Epidermal melanocyte (primary cell): ENCODE measurements around the gene GRB7.
"Not testable (repeated sequence)": the region's sequence is repeated elsewhere in the genome, so short reads cannot be mapped to it uniquely, and the experiment has no call there.

Source experiments
- DNase-seq: peaks from one replicate; pipeline ENCODE4 v3.0.0; 2011; ENCODE audit warnings: low spot score; ENCODE audit not compliant: insufficient read length

Gene GRB7

GRCh38 chr17:39737760-39738567, at the start of gene GRB7:
Gene GRB7 (plus strand): TSS chr17:39737938. CDS start chr17:39742302, 4,364 bp downstream.
- DNase-seq: no peak

GRCh38 chr17:39688475-39688835, 49.3 kb upstream of the GRB7 start:
- DNase-seq: no peak

DNA sequence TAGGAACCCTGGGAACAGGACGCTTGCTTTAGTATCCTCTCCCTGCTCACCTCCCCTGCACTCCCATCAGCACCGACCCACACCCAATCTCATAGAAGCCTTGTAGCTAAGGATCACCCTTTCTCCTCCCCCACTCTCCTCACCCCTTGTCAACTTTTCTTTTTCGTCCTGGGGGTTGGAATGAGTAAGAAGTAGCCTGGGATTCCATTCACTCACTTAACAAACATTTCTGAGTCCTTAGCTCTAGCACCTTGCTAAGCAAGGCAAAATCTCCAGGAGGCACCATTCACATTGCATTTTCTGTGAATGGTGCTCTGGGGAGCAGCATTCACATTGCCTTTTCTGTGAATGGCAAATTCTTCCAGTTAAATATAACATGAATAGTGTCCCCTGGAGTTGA, 48.8 kb upstream of the GRB7 start:
- no peak for DNase-seq

DNA sequence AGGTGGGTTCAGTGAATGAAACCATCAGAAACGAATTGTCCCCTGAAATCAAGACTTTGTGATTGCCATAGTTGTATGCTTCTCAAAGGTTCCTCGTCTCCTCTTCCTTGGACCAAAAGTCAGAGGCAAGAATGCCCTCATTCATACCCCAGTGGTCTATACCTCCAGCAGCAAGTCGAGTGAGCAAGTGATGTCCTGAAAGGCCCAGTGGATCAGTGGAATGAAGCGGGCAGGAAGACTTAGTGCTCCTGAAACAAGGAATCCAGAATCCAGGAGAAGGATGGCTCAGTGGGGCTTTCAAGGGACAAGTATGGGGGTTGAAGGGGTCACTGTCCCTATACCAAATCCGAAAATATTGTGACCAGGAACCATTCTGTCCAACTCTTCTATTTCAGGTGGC, 43.1 kb upstream of the GRB7 start:
- no peak for DNase-seq

DNA sequence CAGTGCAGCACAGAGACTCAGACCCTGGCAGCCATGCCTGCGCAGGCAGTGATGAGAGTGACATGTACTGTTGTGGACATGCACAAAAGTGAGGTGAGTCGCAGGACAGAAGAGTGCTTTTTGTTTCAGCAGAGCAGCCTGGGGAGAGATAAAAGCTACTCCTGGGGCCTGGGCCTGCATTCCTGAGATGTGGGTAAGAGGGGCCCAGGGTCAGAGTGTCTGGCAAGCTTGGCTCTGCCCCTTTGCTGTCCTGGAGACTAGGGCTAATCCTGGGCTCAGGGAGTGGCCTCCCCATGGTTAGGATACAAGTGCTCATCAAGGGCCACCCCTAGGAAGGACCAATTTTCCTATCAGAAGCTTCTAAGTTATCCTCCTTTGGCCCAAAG, 42.7 kb upstream of the GRB7 start:
- DNase-seq: no peak

- no peak for DNase-seq
Measured at GRCh38 chr17:39696731-39697130, 41.0 kb upstream of the GRB7 start.

DNA sequence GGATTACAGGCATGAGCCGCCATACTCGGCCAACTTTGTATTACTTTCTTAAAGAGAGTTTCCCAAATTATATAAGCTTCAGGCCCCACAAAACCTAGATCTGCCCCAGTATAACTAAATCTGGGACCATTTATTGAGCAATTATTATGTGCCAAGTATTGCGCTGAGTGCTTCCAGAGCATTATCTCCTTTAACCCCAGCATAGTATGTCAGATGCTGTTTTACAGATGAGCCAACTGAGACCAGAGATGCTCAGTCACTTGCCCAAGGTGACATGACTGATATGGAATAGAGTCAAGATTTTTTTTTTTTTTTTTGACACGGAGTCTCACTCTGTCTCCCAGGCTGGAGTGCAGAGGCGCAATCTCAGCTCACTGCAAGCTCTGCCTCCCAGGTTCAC, 39.8 kb upstream of the GRB7 start:
- no peak for DNase-seq

GRCh38 chr17:39699157-39699817, 38.5 kb upstream of the GRB7 start:
- DNase-seq: not testable (repeated sequence)

DNA sequence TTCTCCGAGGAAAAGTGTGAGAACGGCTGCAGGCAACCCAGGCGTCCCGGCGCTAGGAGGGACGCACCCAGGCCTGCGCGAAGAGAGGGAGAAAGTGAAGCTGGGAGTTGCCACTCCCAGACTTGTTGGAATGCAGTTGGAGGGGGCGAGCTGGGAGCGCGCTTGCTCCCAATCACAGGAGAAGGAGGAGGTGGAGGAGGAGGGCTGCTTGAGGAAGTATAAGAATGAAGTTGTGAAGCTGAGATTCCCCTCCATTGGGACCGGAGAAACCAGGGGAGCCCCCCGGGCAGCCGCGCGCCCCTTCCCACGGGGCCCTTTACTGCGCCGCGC, 38.0 kb upstream of the GRB7 start, which contains the start of gene ERBB2:
ERBB2 (plus strand) TSS at position 247 of the 330 bp plus-strand sequence. CDS start 175 bp downstream, outside the sequence.
- DNase-seq: peak; percentile 78

DNA sequence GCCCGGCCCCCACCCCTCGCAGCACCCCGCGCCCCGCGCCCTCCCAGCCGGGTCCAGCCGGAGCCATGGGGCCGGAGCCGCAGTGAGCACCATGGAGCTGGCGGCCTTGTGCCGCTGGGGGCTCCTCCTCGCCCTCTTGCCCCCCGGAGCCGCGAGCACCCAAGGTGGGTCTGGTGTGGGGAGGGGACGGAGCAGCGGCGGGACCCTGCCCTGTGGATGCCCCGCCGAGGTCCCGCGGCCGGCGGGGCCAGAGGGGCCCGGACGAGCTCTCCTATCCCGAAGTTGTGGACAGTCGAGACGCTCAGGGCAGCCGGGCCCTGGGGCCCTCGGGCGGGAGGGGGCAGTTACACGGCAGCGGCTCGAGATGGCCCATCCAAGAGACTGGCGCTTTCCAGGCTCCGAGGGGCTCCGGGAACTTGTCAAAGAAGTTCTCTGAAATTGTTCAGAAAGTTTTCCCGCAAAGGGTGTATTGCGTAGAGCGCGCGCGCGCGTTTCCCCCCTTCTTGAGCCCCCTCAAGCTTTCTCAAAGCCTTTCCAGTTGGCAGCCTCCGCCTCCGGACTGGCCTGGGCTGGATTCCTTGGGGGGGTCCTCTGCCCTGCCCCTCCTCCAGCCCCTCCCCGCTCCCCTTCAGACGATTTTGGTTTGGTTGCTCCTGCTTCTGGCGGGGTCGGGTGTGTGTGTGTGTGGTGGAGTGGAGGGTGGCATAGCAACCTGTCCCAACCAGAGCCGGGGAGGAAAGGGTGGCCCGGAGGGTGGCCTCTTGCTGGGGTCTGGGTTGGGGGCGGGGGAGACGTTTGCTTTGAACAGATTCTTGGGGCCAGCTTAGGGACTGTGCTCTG, 37.4 kb upstream of the GRB7 start:
- peak; percentile 49 for DNase-seq

DNA sequence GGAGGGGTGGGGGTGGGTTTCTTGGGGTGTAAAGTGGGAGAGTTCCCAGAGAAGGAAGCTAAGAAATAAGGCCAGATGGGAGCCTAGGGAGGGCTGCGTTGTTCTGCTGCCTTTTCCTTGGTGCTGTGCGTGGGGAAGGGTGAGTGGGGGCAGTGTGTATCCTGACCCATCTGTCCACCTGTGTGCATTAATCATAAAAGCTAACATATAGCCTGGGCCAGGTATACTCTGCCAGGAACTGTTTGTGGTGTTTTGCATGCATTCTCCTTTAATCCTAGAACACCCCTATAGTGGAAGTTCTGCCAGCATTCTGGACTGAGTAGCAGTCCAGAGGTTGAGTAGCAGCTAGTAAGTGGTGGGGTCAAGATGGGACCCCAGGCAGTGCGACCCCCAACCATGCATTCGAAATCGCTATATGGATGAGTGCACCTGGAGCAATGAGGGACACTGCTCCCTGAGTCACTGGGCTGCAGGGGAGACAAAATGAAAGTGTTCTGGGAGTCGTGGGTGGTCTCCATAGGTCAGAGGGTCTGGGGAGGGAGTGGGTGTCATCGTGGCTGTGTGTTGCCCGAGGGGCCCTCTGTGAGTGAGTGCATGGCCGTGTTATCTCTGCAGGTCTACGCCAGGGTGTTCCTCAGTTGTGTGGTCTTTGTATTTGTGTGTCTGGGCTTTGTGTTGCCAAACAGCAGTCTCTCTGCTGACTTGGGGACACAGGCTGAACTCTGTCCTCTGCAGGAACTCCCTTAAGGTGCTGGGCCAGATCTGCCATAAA, 36.5 kb upstream of the GRB7 start:
- DNase-seq: no peak

DNA sequence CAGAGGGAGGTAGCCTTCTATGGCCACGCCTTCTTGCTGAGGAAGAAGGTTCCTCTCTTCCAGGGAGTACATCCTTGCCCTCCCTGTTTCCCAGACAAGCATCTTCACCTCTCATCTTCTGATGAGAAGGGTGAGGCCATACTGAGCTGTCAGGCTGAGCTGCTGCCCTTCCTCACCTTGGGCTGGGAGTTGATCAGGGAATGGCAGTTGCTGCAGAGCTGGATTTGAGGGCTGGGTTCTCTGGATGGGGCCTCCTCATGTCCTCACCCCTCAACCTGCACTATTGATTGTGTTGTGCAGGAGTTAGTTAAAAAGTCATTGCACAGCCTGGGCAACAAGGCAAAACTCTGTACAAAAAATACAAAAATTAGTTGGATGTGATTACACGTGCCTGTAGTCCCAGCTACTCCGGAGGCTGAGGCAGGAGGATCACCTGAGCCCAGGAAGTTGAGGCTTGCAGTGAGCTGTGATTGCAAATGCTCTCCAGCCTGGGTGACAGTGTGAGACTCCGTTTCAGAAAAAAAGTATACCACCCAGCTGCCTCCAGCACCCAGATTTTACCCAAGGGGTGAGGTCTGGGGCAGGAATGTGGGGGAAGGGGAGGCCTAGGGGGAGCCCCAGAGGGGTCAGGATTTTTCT, 35.8 kb upstream of the GRB7 start:
- no peak for DNase-seq

GRCh38 chr17:39702901-39703893, 34.5 kb upstream of the GRB7 start:
- DNase-seq: no peak

GRCh38 chr17:39703913-39704312, 33.8 kb upstream of the GRB7 start:
- DNase-seq: no peak

DNA sequence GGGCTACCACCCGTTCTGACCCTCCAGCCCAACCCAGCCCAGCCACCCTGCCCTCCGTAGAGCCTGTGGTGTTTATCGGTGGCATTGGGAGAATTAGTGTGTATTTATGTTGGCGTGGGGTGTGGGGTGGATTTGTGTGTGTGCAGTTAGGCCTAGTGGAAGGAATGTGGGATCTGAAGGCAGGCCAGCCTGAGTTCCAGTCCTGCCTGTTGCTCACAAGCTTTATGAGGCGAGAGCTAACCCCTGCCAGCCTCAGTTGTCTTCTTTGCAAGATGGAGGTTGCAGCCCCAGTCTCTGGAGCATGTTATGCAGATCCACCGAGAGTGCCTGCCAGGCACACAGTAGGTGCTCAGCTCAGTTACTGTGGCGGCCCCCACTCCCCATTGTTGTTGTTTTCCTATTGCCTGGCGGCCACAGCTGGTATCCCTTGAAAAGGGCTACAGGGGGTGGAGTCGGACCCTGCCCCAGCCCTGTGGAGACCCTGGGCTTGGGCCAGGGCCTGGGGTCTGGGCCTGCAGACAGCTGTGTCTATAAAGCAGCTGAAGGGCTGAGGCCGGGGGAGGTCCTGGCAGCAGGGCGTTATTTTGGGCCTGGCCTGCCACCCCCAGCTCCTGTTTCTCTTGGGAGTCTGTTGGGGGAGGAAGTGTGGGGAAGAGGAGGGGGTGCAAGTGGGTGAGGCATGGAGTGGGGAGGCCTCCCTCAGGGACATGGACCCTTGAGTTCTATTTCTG, 32.8 kb upstream of the GRB7 start:
- DNase-seq: no peak

DNA sequence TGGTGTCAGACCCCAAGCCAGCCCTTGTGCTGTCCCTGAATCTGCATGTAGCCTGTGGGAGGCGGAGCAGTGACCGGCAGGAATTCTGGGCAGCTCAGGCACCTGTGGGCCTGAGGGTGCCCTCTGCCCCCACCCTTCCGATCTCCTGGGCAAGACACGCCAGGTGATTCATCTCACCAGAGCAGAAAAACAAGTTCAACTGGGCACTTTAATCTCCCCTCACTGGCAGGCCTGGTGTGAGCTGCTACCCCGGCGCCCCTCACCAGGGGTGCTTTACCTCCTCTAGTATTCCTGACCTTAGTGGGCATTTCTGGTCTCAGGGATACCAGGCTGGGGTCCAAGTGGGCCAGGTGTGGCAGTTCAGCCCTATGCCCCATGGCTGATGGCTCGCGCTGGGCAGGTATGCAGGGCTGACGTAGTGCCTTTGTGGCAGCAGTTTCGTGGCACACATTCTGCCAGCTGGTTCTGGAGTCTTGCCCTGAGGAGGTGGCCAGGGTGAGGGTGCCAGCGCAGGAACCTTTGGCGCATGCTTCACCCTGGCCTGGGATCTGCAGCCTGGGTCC, 31.9 kb upstream of the GRB7 start:
- DNase-seq: no peak

DNA sequence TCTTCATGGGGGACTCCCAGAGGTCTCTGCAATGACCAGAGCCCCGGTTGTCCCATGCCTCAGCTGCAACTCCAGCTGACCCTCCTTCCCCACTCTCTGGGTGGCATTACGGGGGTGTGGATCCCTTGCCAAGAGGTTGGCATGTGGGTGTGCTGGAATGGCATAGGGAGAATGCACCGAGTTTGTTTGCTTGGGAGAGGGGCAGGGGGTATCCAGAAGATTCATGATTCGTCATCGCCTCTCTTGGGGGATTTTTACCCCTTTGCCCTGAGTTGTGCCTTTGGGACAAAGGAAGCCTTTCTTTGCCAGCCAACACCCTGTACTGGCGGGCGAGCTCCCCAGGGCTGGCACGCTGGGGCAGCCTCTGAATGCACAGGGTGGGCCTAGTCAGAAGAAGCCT, 31.4 kb upstream of the GRB7 start:
- DNase-seq: no peak

GRCh38 chr17:39706921-39707337, 30.8 kb upstream of the GRB7 start:
- DNase-seq: no peak
